Germinal center (tissue), 1 donor: ENCODE data around the gene TRMT112.
A peak's percentile ranks its signal among the peaks of the same experiment; 100 is the strongest.
"Not testable (repeated sequence)": the region's sequence is repeated elsewhere in the genome, so short reads cannot be mapped to it uniquely, and the experiment has no call there.

Source experiments
- DNase-seq: peaks from one replicate; pipeline ENCODE4 v3.0.0; 2012; ENCODE audit warnings: mixed read lengths, low spot score

TRMT112 gene

GRCh38 chr11:64312947-64313346 lies 4.4 kb downstream of the TRMT112 start:
- DNase-seq = no peak

- DNase-seq = not testable (repeated sequence)
Observed at GRCh38 chr11:64307795-64308194, 9.6 kb downstream of the TRMT112 start.

GRCh38 chr11:64306876-64307622 lies 10.3 kb downstream of the TRMT112 start:
- DNase-seq = no peak

GRCh38 chr11:64306563-64306875 lies 10.8 kb downstream of the TRMT112 start:
- DNase-seq = no peak

- DNase-seq = peak; percentile 32
Observed at GRCh38 chr11:64305691-64306562, 11.4 kb downstream of the TRMT112 start.

GRCh38 chr11:64305075-64305690 lies 12.2 kb downstream of the TRMT112 start, which contains the start of gene ESRRA:
TSS of gene ESRRA (plus strand) at chr11:64305524. CDS start at chr11:64307180, 1,656 bp downstream.
- peak; percentile 99 for DNase-seq

- peak; percentile 86 for DNase-seq
Observed at GRCh38 chr11:64304316-64305072, 12.9 kb downstream of the TRMT112 start.

GRCh38 chr11:64304032-64304315 lies 13.4 kb downstream of the TRMT112 start:
- no peak for DNase-seq

- no peak for DNase-seq
Observed at GRCh38 chr11:64303109-64304031, 14.0 kb downstream of the TRMT112 start.

GRCh38 chr11:64299847-64300648 lies 17.3 kb downstream of the TRMT112 start, which contains the start of gene CATSPERZ:
TSS of gene CATSPERZ (plus strand) at chr11:64300358. CDS start at chr11:64300411, 53 bp downstream.
- no peak for DNase-seq

- DNase-seq = no peak
Observed at GRCh38 chr11:64298966-64299846, 18.2 kb downstream of the TRMT112 start.

- no peak for DNase-seq
Observed at GRCh38 chr11:64297699-64298358, 19.5 kb downstream of the TRMT112 start.

GRCh38 chr11:64296830-64297698 lies 20.3 kb downstream of the TRMT112 start:
- DNase-seq = no peak

- DNase-seq = no peak
Observed at GRCh38 chr11:64296236-64296635, 21.1 kb downstream of the TRMT112 start.

- no peak for DNase-seq
Observed at GRCh38 chr11:64295760-64296159, 21.6 kb downstream of the TRMT112 start.

GRCh38 chr11:64294774-64295173 lies 22.6 kb downstream of the TRMT112 start:
- no peak for DNase-seq

- no peak for DNase-seq
Observed at GRCh38 chr11:64292460-64293254, 24.7 kb downstream of the TRMT112 start.
